GM21526 (cell line): ENCODE measurements around the gene ADGRG2.

Experiments used
- ATAC-seq: cut with Tn5 transposase; IDR thresholded peaks from one replicate; pipeline ENCODE4 v1.9.1; 2021; ENCODE audit warnings: moderate library complexity; ENCODE audit not compliant: unreplicated experiment, low FRiP score

Gene ADGRG2

DNA sequence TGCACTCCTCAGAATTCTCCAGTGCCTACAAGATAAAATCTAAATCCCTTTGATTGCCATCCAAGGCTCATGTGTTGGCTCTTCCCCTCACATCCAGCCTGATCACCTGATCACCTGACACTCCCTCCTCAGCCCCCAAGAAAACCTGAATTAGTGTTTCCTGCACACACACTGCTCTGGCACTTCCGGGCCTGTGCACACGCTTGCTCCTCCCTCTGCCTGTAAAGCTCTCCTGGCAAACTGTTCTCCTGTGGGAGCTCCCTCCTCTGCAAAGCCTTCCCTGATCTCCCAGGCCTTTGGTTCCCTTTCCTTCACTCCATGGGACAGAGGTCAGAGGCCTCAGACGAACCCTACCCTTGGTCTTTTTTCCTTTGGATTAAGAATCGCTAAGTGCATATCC lies 158.2 kb downstream of the ADGRG2 start:
- ATAC-seq, result no peak

- ATAC-seq, result no peak
Observed at GRCh38 chrX:18962329-18962728, 159.9 kb downstream of the ADGRG2 start.

GRCh38 chrX:18961686-18962085 lies 160.6 kb downstream of the ADGRG2 start:
- ATAC-seq, result no peak

GRCh38 chrX:18956303-18957032 lies 165.8 kb downstream of the ADGRG2 start:
- no peak for ATAC-seq

DNA sequence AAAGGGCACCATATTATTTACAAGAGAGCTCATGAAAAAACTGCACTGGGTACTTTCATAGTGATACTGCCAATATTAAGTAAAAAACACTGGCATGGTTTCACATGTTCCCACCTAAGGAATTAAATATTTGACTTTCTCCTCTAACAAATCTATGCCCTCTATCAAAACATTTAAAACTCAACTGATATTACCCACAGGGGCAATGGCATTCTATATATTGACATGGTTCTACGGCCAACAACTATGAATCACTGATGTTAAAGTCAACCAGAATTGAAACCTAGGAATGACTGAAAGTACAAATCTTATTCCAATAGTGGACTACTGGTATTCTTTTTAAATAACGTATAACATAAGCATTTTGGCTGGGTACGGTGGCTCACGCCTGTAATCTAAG lies 166.6 kb downstream of the ADGRG2 start:
- no peak for ATAC-seq

GRCh38 chrX:18951032-18951431 lies 171.2 kb downstream of the ADGRG2 start:
- no peak for ATAC-seq

DNA sequence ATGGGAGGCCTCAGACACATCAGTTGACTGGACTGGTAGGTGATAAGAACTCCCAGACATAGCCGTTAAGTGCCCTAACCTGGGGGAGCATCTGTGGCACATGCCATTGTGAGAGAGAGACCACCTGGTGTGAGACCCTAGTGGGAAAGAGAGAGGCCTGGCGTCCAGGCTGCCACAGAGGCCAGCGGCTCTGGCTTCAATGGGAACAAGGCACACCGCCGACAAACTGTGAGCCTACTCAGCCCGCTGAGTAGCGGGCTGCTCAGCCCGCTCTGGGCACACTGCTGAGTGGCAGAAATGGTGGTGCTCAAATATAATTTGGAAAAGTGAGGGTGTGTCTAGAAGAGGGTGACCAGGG lies 172.3 kb downstream of the ADGRG2 start:
- no peak for ATAC-seq

- no peak for ATAC-seq
Observed at GRCh38 chrX:18949291-18949943, 172.9 kb downstream of the ADGRG2 start.

DNA sequence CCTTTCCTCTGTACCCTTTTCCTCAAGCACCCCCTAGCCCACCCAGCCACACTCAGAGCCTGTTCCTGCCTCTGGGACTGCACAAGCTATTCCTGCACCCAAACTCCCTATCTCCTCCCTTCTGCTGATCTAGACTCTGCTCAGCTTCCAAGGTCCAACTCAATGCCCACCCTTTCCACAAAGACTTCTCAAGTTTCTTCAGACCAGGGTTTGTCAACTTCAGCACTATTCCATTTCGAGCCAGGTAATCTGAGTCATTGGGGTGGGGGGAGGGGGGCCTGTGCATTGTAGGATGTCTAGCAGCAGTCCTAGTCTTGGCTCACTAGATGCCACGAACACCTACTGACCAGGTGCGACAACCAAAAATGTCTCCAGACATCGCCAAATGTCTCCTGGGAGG lies 175.7 kb downstream of the ADGRG2 start:
- no peak for ATAC-seq

- no peak for ATAC-seq
Observed at GRCh38 chrX:18946157-18946556, 176.1 kb downstream of the ADGRG2 start.

GRCh38 chrX:18945483-18945882 lies 176.8 kb downstream of the ADGRG2 start:
- no peak for ATAC-seq

DNA sequence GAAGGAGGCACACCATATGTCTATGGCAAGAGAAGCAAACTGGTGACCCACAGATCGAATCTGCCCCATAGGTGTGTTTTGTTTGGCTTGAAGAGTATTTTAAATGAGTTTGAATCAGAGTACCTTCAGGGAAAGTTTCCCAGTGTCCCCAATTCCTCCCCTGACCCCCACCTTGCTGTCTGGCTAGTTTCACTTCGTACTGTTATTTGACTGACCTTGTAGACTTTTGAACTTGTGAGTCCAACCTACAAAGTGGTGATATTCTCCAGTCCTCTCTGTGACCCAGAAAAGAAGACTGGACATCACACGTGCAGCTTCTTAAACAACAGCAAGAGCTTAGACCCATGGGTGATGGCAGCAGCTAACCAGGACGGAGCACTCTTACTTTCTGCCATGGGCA lies 177.8 kb downstream of the ADGRG2 start:
- no peak for ATAC-seq

DNA sequence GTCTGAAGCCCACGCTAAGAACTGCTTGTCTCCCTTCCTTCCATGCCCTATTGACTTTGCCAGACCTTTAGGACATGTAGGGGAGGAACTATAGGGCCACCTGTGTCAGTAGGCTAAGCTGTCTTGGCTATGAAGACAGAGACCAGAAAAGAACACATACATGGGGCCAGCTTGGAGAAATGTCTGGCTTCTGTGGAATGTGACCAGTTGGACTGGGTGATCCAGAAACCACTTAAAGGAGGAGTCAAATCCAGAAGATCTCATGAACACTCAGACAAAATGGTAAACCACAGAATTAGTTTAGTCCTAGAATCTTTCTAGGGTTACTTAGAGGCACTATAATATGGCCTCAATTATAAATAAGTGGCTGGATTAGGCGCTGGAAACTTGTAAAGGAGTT lies 180.4 kb downstream of the ADGRG2 start:
- no peak for ATAC-seq
